K562 (cell line): ENCODE results near the gene LITAF.

Source experiments
- CEBPB ChIP-seq: fragments of 450-650 bp; IDR thresholded peaks from 2 replicates; pipeline ENCODE4 v1.6.1; 2016; ENCODE audit warnings: missing genetic modification characterization, missing compliant biosample characterization
- CTCF ChIP-seq, 3 experiments: IDR thresholded peaks in 2 of 3; conservative IDR thresholded peaks in 1 of 3; 2 replicates each; pipeline ENCODE4 v1.5.1; 2011 to 2012; ENCODE audit warnings: low read length in 3 of 3, mild to moderate bottlenecking in 3 of 3, control low read depth in 2 of 3, improper control_type of control experiment in 1 of 3, inconsistent platforms in 1 of 3, low read depth in 1 of 3, mixed read lengths in 1 of 3, moderate library complexity in 1 of 3; ENCODE audit not compliant: insufficient read depth in 2 of 3
- E2F6 ChIP-seq, 2 experiments: IDR thresholded peaks; 2 replicates each; pipeline ENCODE4 v1.6.1; 2011; ENCODE audit warnings: borderline replicate concordance in 1 of 2, control low read depth in 1 of 2, low read depth in 1 of 2, low read length in 1 of 2, mild to moderate bottlenecking in 1 of 2, mixed read lengths in 1 of 2, moderate library complexity in 1 of 2; ENCODE audit not compliant: insufficient read depth in 1 of 2, insufficient read length in 1 of 2, poor library complexity in 1 of 2, severe bottlenecking in 1 of 2; ENCODE audit errors: extremely low read depth in 1 of 2
- EP300 ChIP-seq: IDR thresholded peaks from 2 replicates; pipeline ENCODE4 v1.6.1; 2012; ENCODE audit warnings: low read length, improper control_type of control experiment
- EZH2 ChIP-seq: IDR thresholded peaks from 2 replicates; pipeline ENCODE4 v1.6.1; 2012; ENCODE audit warnings: low read depth, mild to moderate bottlenecking, inconsistent platforms, low read length, borderline replicate concordance
- JUN ChIP-seq, 2 experiments: sonication (generic) in 1 of 2; formaldehyde crosslinking in 1 of 2; IDR thresholded peaks; 2 replicates each; pipeline versions ENCODE4 v1.6.1 to v1.8.0; 2012 to 2022; ENCODE audit warnings: borderline replicate concordance in 2 of 2, mild to moderate bottlenecking in 2 of 2, improper control_type of control experiment in 1 of 2, low read depth in 1 of 2, low read length in 1 of 2, missing genetic modification reagents in 1 of 2
- KAT2B ChIP-seq: IDR thresholded peaks from one replicate; pipeline ENCODE4 v1.6.1; 2012; ENCODE audit warnings: low read depth, mild to moderate bottlenecking, control low read depth, inconsistent platforms, low read length, moderate library complexity
- RBBP5 ChIP-seq: fragments of 200-600 bp; sonication (generic); IDR thresholded peaks from 2 replicates; pipeline ENCODE4 v1.6.1; 2012; ENCODE audit warnings: borderline replicate concordance, mild to moderate bottlenecking, low read length, control low read depth, inconsistent platforms; ENCODE audit not compliant: insufficient read depth, poor library complexity, severe bottlenecking
- SIX5 ChIP-seq, 2 experiments: IDR thresholded peaks; 2 replicates each; pipeline ENCODE4 v1.6.1; 2011; ENCODE audit warnings: low read length in 2 of 2, borderline replicate concordance in 1 of 2, low read depth in 1 of 2, mild to moderate bottlenecking in 1 of 2, moderate library complexity in 1 of 2; ENCODE audit not compliant: insufficient read depth in 1 of 2
- TSHZ1 ChIP-seq: fragments of 250-450 bp; sonication (Bioruptor Pico); IDR thresholded peaks from 2 replicates; pipeline ENCODE4 v1.4.0; 2020; ENCODE audit warnings: mild to moderate bottlenecking, moderate library complexity
- ZNF280B ChIP-seq: fragments of 250-450 bp; sonication (Bioruptor Pico); IDR thresholded peaks from 2 replicates; pipeline ENCODE4 v1.5.1; 2021; ENCODE audit warnings: mild to moderate bottlenecking

- TF ChIP-seq CTCF (IDR thresholded peaks at IDR 0.05 in 2 of 3, conservative IDR thresholded peaks at IDR 0.05 in 1 of 3; ENCODE audit: insufficient read depth in 2 of 3, low read depth in 1 of 3, low read length in 3 of 3) (no peak), SIX5 (IDR thresholded peaks at IDR 0.05; ENCODE audit: borderline replicate concordance in 1 of 2, insufficient read depth in 1 of 2, low read depth in 1 of 2, low read length in 2 of 2) (no peak), E2F6 (IDR thresholded peaks at IDR 0.05; ENCODE audit: borderline replicate concordance in 1 of 2, extremely low read depth in 1 of 2, insufficient read depth in 1 of 2, insufficient read length in 1 of 2, low read depth in 1 of 2, low read length in 1 of 2, poor library complexity in 1 of 2, severe bottlenecking in 1 of 2) (no peak), ZNF280B (no peak), TSHZ1 (CRISPR knock-in tag) (no peak), JUN (IDR thresholded peaks at IDR 0.05; ENCODE audit: borderline replicate concordance, low read depth, low read length) (no peak), JUN (CRISPR knock-in tag; IDR thresholded peaks at IDR 0.05; ENCODE audit: borderline replicate concordance) (no peak), CEBPB (no peak), EP300 (no peak), RBBP5 (no peak), EZH2 (no peak), KAT2B (no peak)
These were observed 10.1 kb downstream of the LITAF start for GRCh38 chr16:11576427-11577289.
